ENCODE measurements around the gene GRM8. TPM values are rescaled to one million over a fixed set of nuclear protein-coding genes. Genes with fewer than 3 reads are reported as not detected.

GRM8 gene
- total RNA-seq, 1 experiment from 2014 or later = 1.8 TPM

- no peak overlapping the region for H2AK5ac ChIP-seq (ENCODE audit: insufficient read length, low read length)
- no peaks in the 10 kb centered on the region for H3K9me3 ChIP-seq (ENCODE audit: control insufficient read depth, low read depth, low read length)
- Mint-ChIP-seq H3K4me1 (peaks cover 14 to 31% of the 10 kb centered on the region in 2 experiments), H3K4me3 (no peak overlapping the region), H3K36me3 (ENCODE audit: insufficient read depth in 1 of 3, low read depth in 3 of 3) (no peaks in the 10 kb centered on the region), H3K27ac (peak overlapping the region in 1 of 3 experiments; percentile 29; a peak in 2 of 7 replicates), H3K27me3 (ENCODE audit: low read depth) (no peaks in the 10 kb centered on the region), H3K9me3 (no peaks in the 10 kb centered on the region)
- H3K23me2 ChIP-seq (ENCODE audit: insufficient read length, low read depth, low read length, poor library complexity, severe bottlenecking) = no peaks in the 10 kb centered on the region
- no peak overlapping the region for H3K18ac ChIP-seq (ENCODE audit: insufficient read length, low read depth, low read length)
- H3K4me2 ChIP-seq (ENCODE audit: insufficient read depth, insufficient read length, low read length) = no peak overlapping the region
- H3K23ac ChIP-seq (ENCODE audit: insufficient read length, low read depth, low read length) = no peak overlapping the region
- no peak for TF ChIP-seq CTCF (conservative IDR thresholded peaks at IDR 0.05)
- no peak overlapping the region for H4K8ac ChIP-seq (replicated peaks; ENCODE audit: insufficient read length, low read depth, low read length)
- H3K27me3 ChIP-seq (ENCODE audit: insufficient read depth, low read length) = no peaks in the 10 kb centered on the region
- no peak overlapping the region for H2BK15ac ChIP-seq (ENCODE audit: low read depth, low read length)
- H3K79me1 ChIP-seq (ENCODE audit: insufficient read depth, low read depth, low read length, poor library complexity, severe bottlenecking) = no peaks in the 10 kb centered on the region
- no peak overlapping the region for H2BK120ac ChIP-seq (ENCODE audit: low read depth, low read length, poor library complexity, severe bottlenecking)
- H2BK12ac ChIP-seq (ENCODE audit: insufficient read length, low read depth, low read length) = no peak overlapping the region
- no peak overlapping the region for H3K4ac ChIP-seq (ENCODE audit: low read depth, low read length)
- no CpG with 5 or more reads among the region's 3 CpGs for WGBS (ENCODE audit: extremely low coverage, insufficient read length, low lambda C conversion rate)
- no peak overlapping the region for H3K27ac ChIP-seq (ENCODE audit: insufficient read length, low read depth, low read length)
- no peaks in the 10 kb centered on the region for H3K4me1 ChIP-seq (ENCODE audit: insufficient read depth, low read length)
- H3K56ac ChIP-seq (ENCODE audit: insufficient read length, low read depth, low read length) = no peak overlapping the region
- DNase-seq = no peak
- H4K5ac ChIP-seq (ENCODE audit: insufficient read length, low read depth, low read length) = no peak overlapping the region
- no peak overlapping the region for H3T11ph ChIP-seq (ENCODE audit: low read length)
- H3K79me2 ChIP-seq (ENCODE audit: insufficient read depth, low read length) = no peaks in the 10 kb centered on the region
- H2AFZ ChIP-seq (ENCODE audit: low read length) = no peak overlapping the region
- H3K9ac ChIP-seq (ENCODE audit: extremely low read depth, insufficient read length, low read length) = no peak overlapping the region
- no peak overlapping the region for H4K91ac ChIP-seq (ENCODE audit: insufficient read length, low read depth, low read length)
- no peak overlapping the region for H3K14ac ChIP-seq (ENCODE audit: insufficient read depth, low read length)
- no peaks in the 10 kb centered on the region for H4K20me1 ChIP-seq (ENCODE audit: control insufficient read depth, insufficient read depth, insufficient read length)
- no peak overlapping the region for H2BK20ac ChIP-seq (ENCODE audit: low read depth, low read length, poor library complexity, severe bottlenecking)
- H2BK5ac ChIP-seq (ENCODE audit: insufficient read length, low read length) = no peak overlapping the region
Measured at GRCh38 chr7:126659124-126659523, 593.6 kb downstream of the GRM8 start.

Data from H9 (cell line).